HG03025 (cell line): ENCODE measurements around the gene ZNF799.
"Not testable (repeated sequence)": the region's sequence is repeated elsewhere in the genome, so short reads cannot be mapped to it uniquely, and the experiment has no call there.

ENCODE experiments used
- ATAC-seq: cut with Tn5 transposase; IDR thresholded peaks from one replicate; pipeline ENCODE4 v1.9.1; 2021; ENCODE audit warnings: mild to moderate bottlenecking, moderate library complexity; ENCODE audit not compliant: unreplicated experiment, low FRiP score

The ZNF799 gene

GRCh38 chr19:12364391-12365235 lies 36.5 kb downstream of the ZNF799 start:
- ATAC-seq, result no peak

GRCh38 chr19:12362236-12362635 lies 38.8 kb downstream of the ZNF799 start:
- not testable (repeated sequence) for ATAC-seq

- ATAC-seq, result no peak
These were observed 47.7 kb downstream of the ZNF799 start for GRCh38 chr19:12353375-12353774.

GRCh38 chr19:12350890-12351197 lies 50.2 kb downstream of the ZNF799 start:
- no peak for ATAC-seq

- no peak for ATAC-seq
These were observed 50.7 kb downstream of the ZNF799 start for GRCh38 chr19:12350185-12350889.

- no peak for ATAC-seq
These were observed 54.2 kb downstream of the ZNF799 start for GRCh38 chr19:12346896-12347295.

GRCh38 chr19:12345197-12345596 lies 55.9 kb downstream of the ZNF799 start:
- no peak for ATAC-seq
